ENCODE data around the gene PERM1.
A peak's percentile ranks its signal among the peaks of the same experiment; 100 is the strongest.

The PERM1 gene

DNA sequence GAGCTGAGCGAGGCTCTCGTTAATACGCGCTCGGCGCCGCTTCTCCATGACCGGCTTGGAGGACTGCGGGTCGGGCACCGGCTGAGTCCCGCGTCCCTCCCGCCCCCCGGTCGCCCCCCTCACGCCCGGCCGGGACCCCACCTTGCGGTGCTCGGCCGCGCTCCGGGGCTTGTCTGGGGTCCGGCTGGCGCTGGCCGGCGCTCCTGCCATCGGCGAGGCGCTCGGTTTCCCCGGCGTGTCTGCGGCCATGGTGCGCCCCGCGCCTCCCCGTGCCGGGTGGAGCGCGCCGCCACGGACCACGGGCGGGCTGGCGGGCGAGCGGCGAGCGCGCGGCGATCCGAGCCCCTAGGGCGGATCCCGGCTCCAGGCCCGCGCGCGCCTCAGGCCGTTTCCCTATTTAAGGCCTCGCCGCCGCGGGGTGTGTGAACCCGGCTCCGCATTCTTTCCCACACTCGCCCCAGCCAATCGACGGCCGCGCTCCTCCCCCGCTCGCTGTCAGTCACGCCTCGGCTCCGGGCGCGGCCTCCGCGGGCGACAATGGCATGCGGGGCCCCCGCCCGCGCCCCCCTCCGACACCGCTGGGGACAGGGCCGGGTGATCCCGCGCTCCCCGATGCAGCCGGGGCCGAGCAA, 17.9 kb upstream of the PERM1 start, which contains the start of gene HES4:
Gene HES4 (minus strand): TSS at position 373 of the 632 bp plus-strand sequence. CDS start 124 bp downstream, at position 249.
- in situ Hi-C loops (cut with HindIII; ENCODE audit: low sequenced_read_pairs): no loop called here
- peak within 1 kb of the TSS; percentile 56 for H3K4me3 ChIP-seq (ENCODE audit: low read depth, low read length)

GRCh38 chr1:998995-999724, 17.3 kb upstream of the PERM1 start:
- no peak for TF ChIP-seq CTCF (IDR thresholded peaks at IDR 0.05; ENCODE audit: low read depth, low read length, missing control alignments)
- no peak for DNase-seq (ENCODE audit: low read depth)
- in situ Hi-C loops (cut with HindIII; ENCODE audit: low sequenced_read_pairs): no loop called here
- H3K4me3 ChIP-seq (ENCODE audit: low read depth, low read length): peak overlapping the region; percentile 43

More for the DNA sequence above, 17.9 kb upstream of the PERM1 start, which contains the start of gene HES4:
- peak; percentile 77 for DNase-seq (ENCODE audit: low read depth)
- TF ChIP-seq CTCF (IDR thresholded peaks at IDR 0.05; ENCODE audit: low read depth, low read length, missing control alignments): no peak

- peak overlapping the region; percentile 43 for H3K4me3 ChIP-seq (ENCODE audit: low read depth, low read length)
- no peak for TF ChIP-seq CTCF (IDR thresholded peaks at IDR 0.05; ENCODE audit: low read depth, low read length, missing control alignments)
- in situ Hi-C loops (cut with HindIII; ENCODE audit: low sequenced_read_pairs): no loop called here
- DNase-seq (ENCODE audit: low read depth): no peak
Measured at GRCh38 chr1:998745-998994, 16.8 kb upstream of the PERM1 start.

GRCh38 chr1:997993-998744, 16.3 kb upstream of the PERM1 start:
- peak overlapping the region; percentile 25 for H3K4me3 ChIP-seq (ENCODE audit: low read depth, low read length)
- TF ChIP-seq CTCF (IDR thresholded peaks at IDR 0.05; ENCODE audit: low read depth, low read length, missing control alignments): no peak
- DNase-seq (ENCODE audit: low read depth): no peak
- in situ Hi-C loops (cut with HindIII; ENCODE audit: low sequenced_read_pairs): no loop called here

DNA sequence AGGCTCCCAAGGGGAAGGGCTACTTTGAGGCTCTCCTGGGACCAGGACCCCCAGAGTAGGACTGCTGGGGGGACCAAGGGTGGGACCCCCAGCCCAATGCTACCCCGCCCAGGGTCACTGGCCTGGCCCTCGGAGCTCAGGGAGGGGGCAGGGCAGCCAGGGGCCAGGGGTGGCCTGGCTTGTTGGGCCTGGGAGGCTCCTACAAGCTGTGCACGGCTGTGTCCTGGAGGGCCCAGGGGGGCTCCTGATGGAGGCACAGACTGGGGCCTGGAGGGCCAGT, 15.8 kb upstream of the PERM1 start:
- no peak overlapping the region for H3K4me3 ChIP-seq (ENCODE audit: low read depth, low read length)
- DNase-seq (ENCODE audit: low read depth): no peak
- in situ Hi-C loops (cut with HindIII; ENCODE audit: low sequenced_read_pairs): no loop called here
- no peak for TF ChIP-seq CTCF (IDR thresholded peaks at IDR 0.05; ENCODE audit: low read depth, low read length, missing control alignments)

GRCh38 chr1:996851-997712, 15.2 kb upstream of the PERM1 start:
- no peak for DNase-seq (ENCODE audit: low read depth)
- no peak for TF ChIP-seq CTCF (IDR thresholded peaks at IDR 0.05; ENCODE audit: low read depth, low read length, missing control alignments)
- in situ Hi-C loops (cut with HindIII; ENCODE audit: low sequenced_read_pairs): no loop called here
- no peak overlapping the region for H3K4me3 ChIP-seq (ENCODE audit: low read depth, low read length)

Measured in astrocyte of the cerebellum (primary cell).